Immature natural killer cell (primary cell): ENCODE measurements around the gene SHQ1. TPM values are rescaled to one million over a fixed set of nuclear protein-coding genes. Genes with fewer than 3 reads are reported as not detected.

Experiments used
- DNase-seq, 3 donors: peaks; one replicate each; pipeline ENCODE4 v3.0.0; 2022; ENCODE audit warnings: mixed read lengths in 1 of 3
- H3K27ac Mint-ChIP-seq, 6 donors: one replicate each; pipeline ENCODE4 v1.8.0; 2020; ENCODE audit warnings: mixed read lengths in 6 of 6, mild to moderate bottlenecking in 5 of 6, inconsistent platforms in 4 of 6, moderate library complexity in 3 of 6
- H3K27me3 Mint-ChIP-seq, 3 donors: one replicate each; pipeline ENCODE4 v1.8.0; 2020 to 2021; ENCODE audit warnings: low read depth in 3 of 3, mild to moderate bottlenecking in 3 of 3, mixed read lengths in 3 of 3, moderate library complexity in 3 of 3, inconsistent platforms in 1 of 3
- H3K36me3 Mint-ChIP-seq, 3 donors: one replicate each; pipeline ENCODE4 v1.8.0; 2020; ENCODE audit warnings: mixed read lengths in 3 of 3, inconsistent platforms in 2 of 3, mild to moderate bottlenecking in 2 of 3
- H3K4me1 Mint-ChIP-seq, 2 donors: one replicate each; pipeline ENCODE4 v1.8.0; 2020; ENCODE audit warnings: inconsistent platforms in 2 of 2, mild to moderate bottlenecking in 2 of 2, mixed read lengths in 2 of 2, moderate library complexity in 1 of 2
- H3K4me3 Mint-ChIP-seq, 5 donors: one replicate each; pipeline ENCODE4 v1.8.0; 2020; ENCODE audit warnings: mild to moderate bottlenecking in 5 of 5, mixed read lengths in 5 of 5, inconsistent platforms in 3 of 5, moderate library complexity in 3 of 5
- H3K9me3 Mint-ChIP-seq, 6 donors: one replicate each; pipeline ENCODE4 v1.8.0; 2020; ENCODE audit warnings: mild to moderate bottlenecking in 6 of 6, mixed read lengths in 6 of 6, inconsistent platforms in 4 of 6, moderate library complexity in 3 of 6
- polyA plus RNA-seq, 3 donors: library from polyadenylated mRNA; unstranded; fragments of 300-500 nt; fragmentation: Illumina TruSeq; gene quantifications; one replicate each; pipeline ENCODE4 v1.2.3, GENCODE V29; 2021

The SHQ1 gene
- polyA plus RNA-seq, 3 donors from 2014 or later = 12.4 to 27.4 (median 15.3) TPM

DNA sequence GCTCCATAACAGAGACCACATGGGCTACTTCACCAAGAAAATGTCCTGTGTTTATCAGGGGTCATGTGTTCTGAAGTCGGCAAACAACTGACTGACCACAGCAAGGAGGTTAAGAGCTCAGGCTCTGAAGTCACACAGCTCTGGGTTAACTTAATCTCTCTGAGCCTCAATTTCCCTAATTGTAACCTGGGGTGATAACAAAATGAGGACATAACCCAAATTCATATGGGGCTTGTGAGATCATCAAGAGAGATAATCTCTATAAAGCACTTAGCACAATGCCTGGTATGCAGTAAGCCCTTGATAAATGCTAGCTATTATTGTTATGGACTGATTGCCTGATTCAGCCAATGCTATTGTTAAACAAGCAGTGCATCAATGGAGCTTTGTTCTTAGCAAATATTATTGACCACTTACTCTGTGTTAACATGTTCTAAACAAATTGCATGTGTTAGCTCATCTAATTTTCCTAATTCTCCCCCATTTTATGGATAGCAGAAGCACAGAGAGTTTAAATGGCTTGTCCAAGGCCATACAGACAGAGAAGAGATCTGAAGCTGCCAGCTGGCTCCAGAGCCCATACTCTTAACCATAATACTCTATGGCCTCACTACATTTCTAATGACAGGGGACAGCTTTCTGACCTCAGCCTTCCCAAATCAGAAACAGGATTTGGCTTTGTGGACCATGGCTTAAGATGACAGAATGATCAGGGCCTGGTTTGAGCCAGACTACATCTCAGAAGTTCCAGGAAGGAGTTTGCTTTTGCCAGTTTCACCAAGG lies 78.3 kb downstream of the SHQ1 start:
- DNase-seq = no peak
- Mint-ChIP-seq H3K36me3 (peaks cover 16 to 25% (median 24%) of the 10 kb centered on the region in 3 donors), H3K4me3 (no peak overlapping the region), H3K27ac (no peak overlapping the region), H3K27me3 (peaks cover 0 to 2% (median 0%) of the 10 kb centered on the region in 3 donors), H3K4me1 (peaks cover 0 to 5% of the 10 kb centered on the region in 2 donors), H3K9me3 (no peaks in the 10 kb centered on the region)

DNA sequence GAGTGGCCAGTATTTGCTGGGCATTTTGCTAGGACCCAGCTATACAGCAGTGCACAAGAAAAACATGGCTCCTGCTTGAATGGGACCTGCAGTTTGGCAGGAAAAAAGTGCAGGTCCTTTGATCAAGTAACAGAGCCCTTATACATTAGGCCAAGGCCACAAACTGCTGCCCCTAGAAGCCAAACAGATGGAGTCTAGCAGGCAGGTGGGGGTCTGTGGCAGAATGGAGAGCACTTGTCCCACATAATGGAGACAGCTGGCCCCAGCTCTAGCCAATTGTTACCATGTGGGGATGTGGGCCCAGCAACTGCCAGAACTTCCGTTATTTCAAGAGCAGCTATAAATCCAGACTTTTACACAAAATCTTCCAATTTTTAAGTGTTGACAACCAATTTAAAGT lies 79.3 kb downstream of the SHQ1 start:
- DNase-seq = no peak
- H3K4me1 Mint-ChIP-seq = peaks cover 0 to 5% of the 10 kb centered on the region in 2 donors
- no peaks in the 10 kb centered on the region for H3K9me3 Mint-ChIP-seq
- H3K36me3 Mint-ChIP-seq = peaks cover 17 to 31% (median 24%) of the 10 kb centered on the region in 3 donors
- H3K4me3 Mint-ChIP-seq = no peak overlapping the region
- H3K27me3 Mint-ChIP-seq = peaks cover 0 to 2% (median 0%) of the 10 kb centered on the region in 3 donors
- no peak overlapping the region for H3K27ac Mint-ChIP-seq

DNA sequence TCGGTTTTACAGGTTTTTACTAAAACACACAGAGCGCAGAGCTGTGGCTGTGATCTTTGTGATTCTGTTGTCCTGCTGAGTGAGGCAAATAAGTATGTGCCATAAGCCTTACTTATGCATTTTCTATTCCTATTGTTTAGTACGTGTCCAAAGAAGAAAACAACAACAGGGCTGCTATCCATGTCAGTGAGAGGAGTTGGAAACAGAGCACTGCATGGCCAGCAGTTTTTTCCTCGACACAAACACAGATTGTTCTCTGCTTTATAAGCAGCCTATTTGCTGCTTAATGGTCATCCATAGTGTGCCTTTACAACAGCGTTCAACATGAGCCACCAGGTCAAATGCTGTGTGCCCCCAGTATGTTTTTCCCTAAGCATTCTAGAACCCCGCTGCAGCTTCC lies 79.8 kb downstream of the SHQ1 start:
- Mint-ChIP-seq H3K4me1 (peaks cover 0 to 5% of the 10 kb centered on the region in 2 donors), H3K36me3 (peaks cover 17 to 36% (median 24%) of the 10 kb centered on the region in 3 donors), H3K27me3 (peaks cover 0 to 2% (median 0%) of the 10 kb centered on the region in 3 donors), H3K4me3 (no peak overlapping the region), H3K9me3 (no peaks in the 10 kb centered on the region), H3K27ac (no peak overlapping the region)
- DNase-seq = no peak

DNA sequence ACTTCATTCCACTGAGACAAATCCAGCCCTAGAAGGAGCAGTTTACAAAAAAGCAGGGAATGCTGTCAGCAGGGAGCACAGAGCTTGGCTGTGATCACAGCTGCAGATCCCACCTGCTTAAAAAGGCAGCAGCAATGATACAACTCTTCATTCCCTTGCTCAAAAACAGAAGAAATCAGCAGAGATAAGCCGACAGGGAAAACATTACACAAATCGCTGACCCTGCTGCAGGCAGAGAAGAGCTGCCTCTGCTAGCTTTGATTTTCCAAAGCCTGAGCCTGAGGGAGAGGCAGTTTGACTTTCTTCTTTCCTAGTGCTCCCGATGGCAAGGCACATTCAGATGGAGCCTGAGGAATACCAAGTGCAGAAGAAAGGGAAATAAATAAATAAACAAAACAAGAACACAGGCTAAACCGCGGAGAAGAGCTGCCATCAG lies 80.2 kb downstream of the SHQ1 start:
- no peak for DNase-seq
- Mint-ChIP-seq H3K36me3 (peaks cover 17 to 39% (median 26%) of the 10 kb centered on the region in 3 donors), H3K27ac (no peak overlapping the region), H3K27me3 (peaks cover 0 to 2% (median 0%) of the 10 kb centered on the region in 3 donors), H3K9me3 (no peaks in the 10 kb centered on the region), H3K4me1 (peaks cover 0 to 5% of the 10 kb centered on the region in 2 donors), H3K4me3 (no peak overlapping the region)

DNA sequence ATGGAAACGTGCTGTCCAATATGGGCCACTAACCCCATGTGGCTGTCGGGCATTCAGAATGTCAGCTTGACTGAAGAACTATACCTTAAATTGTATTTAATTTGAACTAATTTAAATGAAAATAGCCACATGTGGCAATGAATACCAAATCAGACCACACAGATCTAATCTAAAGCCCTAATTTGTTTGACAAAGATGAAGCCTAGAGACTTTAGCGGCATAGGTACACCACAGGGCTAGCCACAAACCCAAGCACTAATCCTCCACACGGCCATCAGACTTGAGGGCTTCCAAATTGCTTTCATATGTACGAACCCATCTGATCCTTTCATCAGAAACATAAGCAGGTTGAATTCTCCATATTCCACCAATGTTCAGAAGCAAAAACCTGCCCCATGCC lies 81.4 kb downstream of the SHQ1 start:
- H3K9me3 Mint-ChIP-seq = no peaks in the 10 kb centered on the region
- DNase-seq = no peak
- peaks cover 20 to 44% (median 27%) of the 10 kb centered on the region in 3 donors for H3K36me3 Mint-ChIP-seq
- H3K4me3 Mint-ChIP-seq = no peak overlapping the region
- peaks cover 0 to 5% of the 10 kb centered on the region in 2 donors for H3K4me1 Mint-ChIP-seq
- H3K27me3 Mint-ChIP-seq = peaks cover 0 to 2% (median 0%) of the 10 kb centered on the region in 3 donors
- peak overlapping the region in 1 of 6 donors; percentile 21 for H3K27ac Mint-ChIP-seq

DNA sequence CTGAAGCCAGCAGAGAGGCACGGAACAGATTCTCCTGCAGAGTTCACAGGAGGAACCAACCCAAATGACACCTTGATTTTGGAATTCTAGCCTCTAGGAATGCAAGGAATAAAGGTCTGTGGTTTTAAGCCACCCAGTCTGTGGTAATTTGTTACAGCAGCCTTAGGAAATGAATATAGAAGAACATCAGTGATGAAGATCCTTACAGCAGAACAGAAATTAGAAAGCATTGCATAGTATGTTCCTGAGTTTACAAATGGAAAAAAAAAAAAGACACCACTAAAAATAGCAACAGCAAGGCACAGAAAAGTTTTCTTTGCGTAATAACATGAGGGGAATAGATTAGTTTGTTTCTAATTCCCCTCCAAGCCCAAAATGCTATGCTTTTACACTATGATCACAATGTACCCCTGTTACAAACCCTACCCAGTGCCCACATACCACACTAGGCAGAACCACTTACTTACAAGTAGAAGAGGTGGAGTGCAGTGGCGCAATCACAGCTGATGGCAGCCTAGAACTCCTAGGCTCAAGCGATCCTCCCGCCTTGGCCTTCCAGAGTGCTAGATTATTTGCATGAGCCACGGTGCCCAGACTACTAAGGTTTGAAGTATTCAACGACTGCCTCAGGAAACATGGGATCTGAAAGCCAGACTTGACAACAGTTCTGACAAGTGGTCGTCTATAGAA lies 84.3 kb downstream of the SHQ1 start:
- Mint-ChIP-seq H3K4me3 (no peak overlapping the region), H3K36me3 (peaks cover 15 to 36% (median 16%) of the 10 kb centered on the region in 3 donors), H3K9me3 (no peaks in the 10 kb centered on the region), H3K27ac (no peak overlapping the region), H3K4me1 (peaks cover 0 to 5% of the 10 kb centered on the region in 2 donors), H3K27me3 (peaks cover 0 to 2% (median 0%) of the 10 kb centered on the region in 3 donors)
- no peak for DNase-seq

DNA sequence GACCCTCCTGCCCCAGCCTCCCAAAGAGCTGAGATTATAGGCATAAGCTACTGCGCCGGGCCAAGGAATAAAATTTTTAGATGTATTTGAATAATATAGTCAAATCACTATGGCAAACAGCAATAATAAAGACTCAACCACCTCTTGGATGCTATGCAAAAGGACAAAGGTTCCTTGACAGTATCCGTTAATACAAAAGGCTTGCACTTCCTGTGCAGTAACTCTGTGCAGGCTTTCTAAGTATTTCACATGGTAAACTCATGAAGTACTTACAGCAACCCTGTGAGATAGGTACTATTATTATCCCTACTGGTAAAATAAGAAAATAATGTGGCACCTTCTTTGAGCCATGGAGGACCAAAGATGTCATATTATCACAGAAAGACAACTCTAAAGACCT lies 86.8 kb downstream of the SHQ1 start:
- Mint-ChIP-seq H3K4me3 (no peak overlapping the region), H3K4me1 (peaks cover 14 to 17% of the 10 kb centered on the region in 2 donors), H3K27ac (no peak overlapping the region), H3K36me3 (peaks cover 12 to 27% (median 13%) of the 10 kb centered on the region in 3 donors), H3K9me3 (no peaks in the 10 kb centered on the region), H3K27me3 (peaks cover 0 to 2% (median 0%) of the 10 kb centered on the region in 3 donors)
- no peak for DNase-seq

DNA sequence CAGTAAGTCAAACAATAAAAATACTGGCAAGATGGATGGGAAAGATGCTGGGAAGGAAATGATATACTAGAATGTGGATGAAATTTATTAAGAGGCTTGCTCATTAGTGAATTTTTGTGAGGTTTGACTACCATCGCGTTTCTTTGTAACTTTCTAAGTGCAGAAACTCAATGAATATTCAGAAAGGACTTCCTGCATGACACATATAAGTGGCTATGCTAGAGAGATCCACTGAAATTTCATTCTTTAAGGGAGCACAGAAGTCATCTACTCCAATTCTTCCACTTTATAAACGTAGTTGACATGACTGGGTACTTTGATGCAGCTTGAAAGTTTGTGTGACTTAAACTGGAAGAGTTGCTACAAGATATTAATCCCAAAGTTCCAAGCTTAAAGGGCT lies 88.0 kb downstream of the SHQ1 start:
- no peak for DNase-seq
- H3K36me3 Mint-ChIP-seq = peaks cover 7 to 23% (median 7%) of the 10 kb centered on the region in 3 donors

DNA sequence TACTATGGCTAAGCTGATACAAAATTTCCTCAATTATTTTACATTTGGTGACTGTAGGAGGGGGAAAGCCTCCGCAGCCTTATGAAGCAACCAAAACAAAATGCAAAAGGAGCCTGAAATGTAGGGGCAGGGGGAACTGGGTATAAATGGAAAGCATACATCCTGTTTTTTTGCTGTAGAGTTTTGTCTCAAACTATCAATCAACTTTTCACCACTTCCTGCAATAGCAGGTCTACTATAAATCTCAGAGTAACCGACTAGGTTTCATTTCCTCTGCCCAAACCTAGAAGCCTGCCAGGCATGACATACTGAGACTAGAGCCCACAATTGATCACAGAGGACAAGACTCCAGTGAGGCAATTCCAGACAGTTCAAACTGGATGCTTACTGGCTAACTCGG lies 91.3 kb downstream of the SHQ1 start:
- peaks cover 16 to 20% of the 10 kb centered on the region in 2 donors for H3K4me1 Mint-ChIP-seq

More for the DNA sequence above, 88.0 kb downstream of the SHQ1 start:
- Mint-ChIP-seq H3K9me3 (no peaks in the 10 kb centered on the region), H3K27me3 (no peaks in the 10 kb centered on the region), H3K4me3 (no peak overlapping the region), H3K27ac (no peak overlapping the region), H3K4me1 (peaks cover 14 to 20% of the 10 kb centered on the region in 2 donors)

DNA sequence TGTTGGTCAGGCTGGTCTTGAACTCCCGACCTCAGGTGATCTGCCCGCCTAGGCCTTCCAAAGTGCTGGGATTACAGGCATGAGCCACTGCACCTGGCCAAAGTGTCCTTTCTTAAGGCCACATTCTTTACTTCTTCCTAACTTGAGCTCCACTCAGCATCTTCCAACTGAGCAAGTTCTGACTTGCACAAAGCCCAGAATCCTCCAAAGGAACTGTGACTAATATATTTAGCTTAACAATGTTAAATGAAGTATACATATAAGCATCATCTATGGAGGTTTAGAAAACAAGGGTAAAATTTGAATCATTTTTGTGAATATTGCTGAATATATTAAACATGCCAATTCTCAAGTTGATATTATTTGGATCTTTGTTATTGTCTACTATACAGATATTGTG lies 93.7 kb downstream of the SHQ1 start:
- H3K27ac Mint-ChIP-seq = no peak overlapping the region
- H3K9me3 Mint-ChIP-seq = no peaks in the 10 kb centered on the region
- no peaks in the 10 kb centered on the region for H3K27me3 Mint-ChIP-seq
- no peak for DNase-seq
- H3K4me3 Mint-ChIP-seq = no peak overlapping the region
- H3K4me1 Mint-ChIP-seq = peaks cover 16 to 20% of the 10 kb centered on the region in 2 donors
- peaks cover 11 to 14% (median 12%) of the 10 kb centered on the region in 3 donors for H3K36me3 Mint-ChIP-seq

More for the DNA sequence above, 91.3 kb downstream of the SHQ1 start:
- peak overlapping the region; percentile 5 to 88 (median 81) for H3K27ac Mint-ChIP-seq
- peaks cover 3 to 12% (median 10%) of the 10 kb centered on the region in 3 donors for H3K36me3 Mint-ChIP-seq
- peak overlapping the region; percentile 26 to 71 (median 58) for H3K4me3 Mint-ChIP-seq
- no peaks in the 10 kb centered on the region for H3K27me3 Mint-ChIP-seq
- H3K9me3 Mint-ChIP-seq = no peaks in the 10 kb centered on the region
- peak; percentile 19 to 38 (median 37) for DNase-seq

DNA sequence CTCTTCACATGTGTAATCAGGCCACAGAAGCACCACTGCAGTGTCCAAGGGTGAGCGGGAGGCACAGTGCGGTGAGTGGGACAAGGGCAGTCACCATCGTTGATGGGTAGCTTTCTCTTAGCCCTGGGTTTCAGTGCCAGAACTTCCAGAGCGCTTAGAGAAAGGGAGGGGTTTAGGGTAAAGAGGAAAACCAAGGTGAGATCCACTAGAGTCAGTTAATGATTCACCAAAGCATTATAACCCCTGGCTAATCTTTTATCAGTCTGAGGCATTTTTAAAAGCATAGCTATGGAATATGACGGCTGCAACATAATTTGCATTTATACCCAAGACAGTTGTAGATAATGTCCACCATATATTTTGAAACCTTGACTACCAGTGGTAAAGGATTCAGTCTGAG lies 94.8 kb downstream of the SHQ1 start:
- no peaks in the 10 kb centered on the region for H3K9me3 Mint-ChIP-seq
- DNase-seq = no peak
- peaks cover 11 to 14% (median 12%) of the 10 kb centered on the region in 3 donors for H3K36me3 Mint-ChIP-seq
- no peak overlapping the region for H3K27ac Mint-ChIP-seq
- no peak overlapping the region for H3K4me3 Mint-ChIP-seq
- H3K4me1 Mint-ChIP-seq = peaks cover 20 to 25% of the 10 kb centered on the region in 2 donors
- H3K27me3 Mint-ChIP-seq = no peaks in the 10 kb centered on the region

DNA sequence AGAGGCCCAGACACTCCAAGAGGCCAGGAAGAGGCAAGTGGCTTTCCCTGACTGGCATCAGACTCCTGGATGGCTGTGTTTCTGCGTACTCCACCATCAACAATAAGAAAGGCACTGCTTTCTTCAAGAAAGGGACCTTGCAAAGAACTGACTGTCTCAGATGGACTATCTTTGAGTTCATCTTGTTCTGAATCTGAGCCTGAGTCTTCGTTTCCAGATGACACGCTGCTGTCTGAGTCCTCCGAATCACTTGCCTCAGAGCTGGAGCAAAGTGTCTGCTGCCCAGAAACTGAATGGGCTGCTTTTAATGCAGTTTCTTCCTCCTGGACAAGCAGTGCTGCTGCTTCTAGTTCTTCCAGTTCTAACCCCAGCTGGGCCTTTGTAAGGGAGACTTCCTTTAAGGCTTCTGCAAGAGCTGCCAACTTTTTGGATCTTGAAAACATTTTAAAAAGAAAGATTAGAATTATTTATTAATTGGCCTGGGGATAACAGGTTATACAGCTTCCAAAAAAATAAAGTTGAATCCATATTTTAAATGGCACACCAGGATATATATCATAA lies 97.8 kb downstream of the SHQ1 start:
- DNase-seq = no peak
- no peak overlapping the region for H3K27ac Mint-ChIP-seq
- peaks cover 13 to 14% of the 10 kb centered on the region in 2 donors for H3K4me1 Mint-ChIP-seq
- no peak overlapping the region for H3K4me3 Mint-ChIP-seq
- H3K36me3 Mint-ChIP-seq = peaks cover 12 to 15% (median 14%) of the 10 kb centered on the region in 3 donors
- H3K27me3 Mint-ChIP-seq = peaks cover 0 to 2% (median 0%) of the 10 kb centered on the region in 3 donors
- no peaks in the 10 kb centered on the region for H3K9me3 Mint-ChIP-seq

DNA sequence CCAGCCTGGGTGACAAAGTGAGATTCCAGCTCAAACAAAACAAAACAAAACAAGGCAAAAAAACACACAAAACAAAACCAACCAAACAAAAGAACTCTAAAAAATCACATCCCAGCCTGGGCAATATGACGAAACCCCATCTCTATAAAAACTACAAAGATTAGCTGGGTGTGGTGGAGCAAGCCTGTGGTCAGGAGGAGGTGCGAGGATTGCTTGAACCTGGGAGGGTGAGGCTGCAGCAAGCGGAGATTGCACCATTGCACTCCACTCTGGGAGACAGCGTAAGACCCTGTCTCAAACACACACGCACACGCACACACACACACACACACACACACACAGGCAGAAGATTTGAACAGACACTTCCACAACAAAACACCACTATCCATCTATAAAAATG lies 99.6 kb downstream of the SHQ1 start:
- H3K36me3 Mint-ChIP-seq = peaks cover 11 to 14% (median 12%) of the 10 kb centered on the region in 3 donors
- H3K9me3 Mint-ChIP-seq = no peaks in the 10 kb centered on the region
- H3K27ac Mint-ChIP-seq = no peak overlapping the region
- H3K4me1 Mint-ChIP-seq = peaks cover 10 to 14% of the 10 kb centered on the region in 2 donors
- no peak for DNase-seq
- H3K27me3 Mint-ChIP-seq = peaks cover 0 to 2% (median 0%) of the 10 kb centered on the region in 3 donors
- H3K4me3 Mint-ChIP-seq = no peak overlapping the region
